ENCODE data around the gene OCA2. TPM values are rescaled to one million over a fixed set of nuclear protein-coding genes. Genes with fewer than 3 reads are reported as not detected.

OCA2 gene
- total RNA-seq, 6 experiments from 2014 or later, result 0.07 to 0.13 (median 0.12) TPM; not detected in 3

DNA sequence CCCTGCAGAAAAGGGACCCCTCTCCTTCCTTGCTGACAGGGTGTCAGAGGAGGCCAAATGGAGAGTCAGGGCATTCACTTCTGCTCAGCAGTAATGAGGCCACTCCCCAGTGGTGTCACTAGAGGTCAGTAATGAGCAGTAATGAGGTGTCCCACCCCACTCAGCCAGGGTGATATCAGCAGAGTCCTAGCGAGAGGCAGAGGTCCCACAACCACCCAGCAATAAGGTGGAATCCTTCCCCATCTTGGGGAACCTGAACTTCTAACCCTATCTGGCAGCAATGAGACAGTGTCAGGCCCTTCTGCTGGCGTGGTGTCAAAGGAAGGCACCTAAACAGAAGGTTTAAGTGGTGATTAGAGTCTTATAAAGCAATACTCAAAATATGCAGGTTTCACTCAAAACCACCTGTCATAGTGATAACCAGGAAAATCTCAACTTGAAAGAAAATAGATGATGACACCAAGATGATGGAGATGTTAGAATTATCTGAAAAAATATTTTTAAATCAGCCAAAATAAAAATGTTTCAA is 12.9 kb downstream of the OCA2 start:
- H3K27me3 ChIP-seq, result no peaks in the 10 kb centered on the region
- no peaks in the 10 kb centered on the region for H3K36me3 ChIP-seq
- H3K27ac ChIP-seq, result no peak overlapping the region
- H3K4me3 ChIP-seq, result no peak overlapping the region
- H3K4me1 ChIP-seq, result no peaks in the 10 kb centered on the region
- TF ChIP-seq, protein P1, sequence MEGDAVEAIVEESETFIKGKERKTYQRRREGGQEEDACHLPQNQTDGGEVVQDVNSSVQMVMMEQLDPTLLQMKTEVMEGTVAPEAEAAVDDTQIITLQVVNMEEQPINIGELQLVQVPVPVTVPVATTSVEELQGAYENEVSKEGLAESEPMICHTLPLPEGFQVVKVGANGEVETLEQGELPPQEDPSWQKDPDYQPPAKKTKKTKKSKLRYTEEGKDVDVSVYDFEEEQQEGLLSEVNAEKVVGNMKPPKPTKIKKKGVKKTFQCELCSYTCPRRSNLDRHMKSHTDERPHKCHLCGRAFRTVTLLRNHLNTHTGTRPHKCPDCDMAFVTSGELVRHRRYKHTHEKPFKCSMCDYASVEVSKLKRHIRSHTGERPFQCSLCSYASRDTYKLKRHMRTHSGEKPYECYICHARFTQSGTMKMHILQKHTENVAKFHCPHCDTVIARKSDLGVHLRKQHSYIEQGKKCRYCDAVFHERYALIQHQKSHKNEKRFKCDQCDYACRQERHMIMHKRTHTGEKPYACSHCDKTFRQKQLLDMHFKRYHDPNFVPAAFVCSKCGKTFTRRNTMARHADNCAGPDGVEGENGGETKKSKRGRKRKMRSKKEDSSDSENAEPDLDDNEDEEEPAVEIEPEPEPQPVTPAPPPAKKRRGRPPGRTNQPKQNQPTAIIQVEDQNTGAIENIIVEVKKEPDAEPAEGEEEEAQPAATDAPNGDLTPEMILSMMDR (IDR thresholded peaks at IDR 0.05), result peak; percentile 50 to 75 (median 70)
- TF ChIP-seq POLR2A (IDR thresholded peaks at IDR 0.05), result no peak
- intact Hi-C loops (cut with DNase I), result no loop called here
- H3K9me3 ChIP-seq, result no peaks in the 10 kb centered on the region
- ATAC-seq (peak; percentile 94 to 95 (median 94)), DNase-seq (peak in 1 of 3 donors; percentile 68)
- WGBS (ENCODE audit: insufficient coverage, low coverage, low lambda C conversion rate, missing lambda C conversion rate), result 0% methylated on average over 1 of the region's 2 CpGs

DNA sequence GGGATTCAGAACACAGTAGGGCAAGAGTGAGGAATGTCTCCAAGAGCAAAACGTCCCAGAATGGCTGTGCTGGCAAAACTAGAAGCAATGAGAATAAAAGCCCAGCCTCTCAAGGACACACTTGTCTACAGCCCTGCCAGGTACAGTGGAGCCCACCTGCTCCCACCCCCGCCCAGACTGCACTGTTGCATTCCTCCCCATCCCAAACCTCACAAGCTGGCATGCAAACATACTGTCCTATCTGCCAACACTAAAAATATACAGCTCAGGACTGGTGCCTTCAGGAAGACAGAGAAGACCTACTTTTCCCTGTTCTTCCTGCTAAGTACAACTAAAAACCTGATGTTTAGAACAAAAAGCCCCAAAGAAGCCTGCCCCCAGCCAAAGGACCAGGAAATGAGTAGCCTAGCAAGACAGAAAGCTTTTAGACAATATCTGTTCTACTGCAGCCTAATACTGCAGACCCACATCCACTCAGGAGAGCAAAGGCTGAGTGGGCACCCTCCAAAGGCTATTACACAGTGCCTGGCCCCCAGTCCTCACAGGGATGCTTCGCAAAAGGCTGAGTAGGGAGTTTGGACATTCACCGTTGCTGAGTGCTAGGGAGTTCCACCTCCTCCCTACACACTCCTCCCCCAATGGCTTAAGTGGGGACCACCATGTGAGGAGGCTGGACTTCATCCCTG is 13.5 kb downstream of the OCA2 start:
- DNase-seq (no peak), ATAC-seq (no peak)
- WGBS (ENCODE audit: insufficient coverage, low coverage, low lambda C conversion rate, missing lambda C conversion rate), result 39% methylated on average over 2 of the region's 4 CpGs
- Histone ChIP-seq H3K9me3 (no peaks in the 10 kb centered on the region), H3K27ac (no peak overlapping the region), H3K27me3 (no peaks in the 10 kb centered on the region), H3K4me3 (no peak overlapping the region), H3K36me3 (no peaks in the 10 kb centered on the region), H3K4me1 (no peaks in the 10 kb centered on the region)
- intact Hi-C loops (cut with DNase I), result no loop called here
- no peak for TF ChIP-seq POLR2A (IDR thresholded peaks at IDR 0.05)
- TF ChIP-seq, protein P1 (IDR thresholded peaks at IDR 0.05), result no peak

DNA sequence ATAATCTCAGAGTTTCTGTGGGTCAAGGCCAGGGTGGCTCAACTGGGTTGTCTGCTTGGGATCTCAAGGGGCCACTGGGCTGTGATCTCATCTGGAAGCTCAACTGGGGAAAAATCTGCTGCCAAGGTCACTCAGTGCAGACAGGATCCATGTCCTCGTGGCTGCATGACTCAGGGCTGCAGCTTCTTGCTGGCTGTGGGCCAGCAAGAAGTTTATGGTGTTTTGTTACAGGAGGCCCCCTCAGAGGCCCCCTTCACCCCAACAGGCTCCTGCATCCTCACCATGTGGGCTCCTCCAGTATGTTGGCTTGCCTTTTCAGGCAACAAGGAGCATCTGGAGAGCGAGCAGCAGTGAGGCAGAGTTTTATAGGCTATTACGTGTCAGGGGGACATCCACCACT is 14.6 kb downstream of the OCA2 start:
- no peak for TF ChIP-seq POLR2A (IDR thresholded peaks at IDR 0.05)
- TF ChIP-seq, protein P1 (IDR thresholded peaks at IDR 0.05), result no peak
- no peak overlapping the region for H3K27ac ChIP-seq
- no peak for DNase-seq
- H3K4me3 ChIP-seq, result no peak overlapping the region
- no CpG with 5 or more reads among the region's 3 CpGs for WGBS (ENCODE audit: insufficient coverage, low coverage, low lambda C conversion rate, missing lambda C conversion rate)
- ATAC-seq, result no peak
- no peaks in the 10 kb centered on the region for H3K36me3 ChIP-seq
- H3K27me3 ChIP-seq, result no peaks in the 10 kb centered on the region
- no peaks in the 10 kb centered on the region for H3K9me3 ChIP-seq
- intact Hi-C loops (cut with DNase I), result no loop called here
- no peaks in the 10 kb centered on the region for H3K4me1 ChIP-seq

DNA sequence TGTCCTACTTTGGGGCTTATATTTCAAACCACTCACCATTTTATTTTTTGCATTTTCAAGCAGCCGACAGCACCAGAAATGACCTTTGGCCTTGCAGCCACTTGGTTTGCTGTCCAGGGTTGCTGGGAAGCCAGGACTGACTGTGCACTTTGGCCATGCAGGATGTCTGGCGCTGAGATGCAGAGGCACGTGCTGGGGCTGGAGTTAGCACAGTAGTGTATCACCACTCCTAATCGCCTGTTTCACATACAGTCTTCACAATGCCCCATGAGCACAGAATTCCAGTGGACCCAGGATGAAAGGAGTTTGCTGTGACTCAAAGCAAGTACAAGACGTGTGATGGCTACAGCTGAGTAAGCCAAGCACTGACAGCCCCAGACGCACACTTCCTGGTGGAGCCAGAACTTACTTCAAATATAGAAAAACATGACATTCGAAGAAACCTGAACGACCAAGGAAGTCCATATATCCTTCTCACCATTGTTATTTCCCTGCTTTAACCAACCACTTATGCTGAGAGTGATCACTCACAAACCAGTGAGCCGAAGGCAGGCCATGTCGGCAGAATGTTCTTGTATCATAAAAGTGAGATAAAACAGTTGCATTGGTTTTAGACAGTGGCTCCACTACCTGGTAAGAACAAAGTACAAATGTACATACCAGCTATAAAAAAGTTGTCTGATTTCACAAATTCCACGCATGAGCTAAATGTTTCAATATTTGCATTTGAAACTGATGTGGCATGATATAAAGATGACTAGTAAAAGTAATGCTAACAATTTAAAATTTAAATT is 16.0 kb downstream of the OCA2 start:
- intact Hi-C loops (cut with DNase I), result no loop called here
- Histone ChIP-seq H3K36me3 (no peaks in the 10 kb centered on the region), H3K9me3 (no peaks in the 10 kb centered on the region), H3K4me3 (no peak overlapping the region), H3K4me1 (no peaks in the 10 kb centered on the region), H3K27me3 (no peaks in the 10 kb centered on the region), H3K27ac (no peak overlapping the region)
- WGBS (ENCODE audit: insufficient coverage, low coverage, low lambda C conversion rate, missing lambda C conversion rate), result 43% methylated on average over 11 of the region's 11 CpGs
- peak; percentile 84 to 89 (median 87) for DNase-seq
- peak; percentile 86 to 96 (median 95) for ATAC-seq
- TF ChIP-seq, protein P1 (IDR thresholded peaks at IDR 0.05), result no peak
- TF ChIP-seq POLR2A (IDR thresholded peaks at IDR 0.05), result no peak
